GM21515 (cell line): ENCODE data around the gene FERD3L.

Experiments used
- ATAC-seq: cut with Tn5 transposase; IDR thresholded peaks from one replicate; pipeline ENCODE4 v1.9.1; 2021; ENCODE audit not compliant: unreplicated experiment

Gene FERD3L

DNA sequence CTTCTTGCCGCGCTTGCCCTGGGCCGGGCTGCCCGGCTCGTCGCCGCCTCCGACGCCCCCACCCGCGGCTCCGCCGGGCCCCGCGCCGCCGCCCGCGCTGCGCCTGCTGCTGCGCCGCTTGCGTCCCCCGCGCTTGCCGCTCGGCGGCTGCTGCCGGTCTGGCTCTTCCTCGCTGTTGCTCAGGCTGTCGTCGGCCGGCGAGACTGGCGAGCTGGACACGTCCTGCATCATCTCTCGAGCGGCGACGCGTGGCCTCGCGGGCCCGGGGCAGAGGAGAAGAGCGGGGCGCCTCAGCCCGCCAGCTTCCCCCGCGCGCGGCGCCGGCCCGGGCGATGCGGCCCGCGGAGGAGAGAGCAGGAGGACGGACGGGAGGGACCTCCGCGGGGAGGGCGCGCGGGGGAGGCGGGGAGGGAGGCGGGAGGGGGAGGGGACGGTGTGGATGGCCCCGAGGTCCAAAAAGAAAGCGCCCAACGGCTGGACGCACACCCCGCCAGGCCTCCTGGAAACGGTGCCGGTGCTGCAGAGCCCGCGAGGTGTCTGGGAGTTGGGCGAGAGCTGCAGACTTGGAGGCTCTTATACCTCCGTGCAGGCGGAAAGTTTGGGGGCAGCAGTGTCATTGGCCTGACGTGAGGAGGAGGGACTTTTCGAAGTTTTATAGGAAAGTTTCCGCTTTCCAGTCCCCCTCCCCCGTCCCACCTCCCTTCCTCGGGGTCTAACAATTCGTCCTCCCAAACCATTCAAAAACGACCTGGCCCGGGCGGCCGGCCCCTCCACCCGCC, 27.9 kb downstream of the FERD3L start, which contains the start of gene TWIST1:
TWIST1 (minus strand) TSS at position 546 of the 779 bp plus-strand sequence; CDS start at position 231, 315 bp downstream.
- ATAC-seq, result no peak

DNA sequence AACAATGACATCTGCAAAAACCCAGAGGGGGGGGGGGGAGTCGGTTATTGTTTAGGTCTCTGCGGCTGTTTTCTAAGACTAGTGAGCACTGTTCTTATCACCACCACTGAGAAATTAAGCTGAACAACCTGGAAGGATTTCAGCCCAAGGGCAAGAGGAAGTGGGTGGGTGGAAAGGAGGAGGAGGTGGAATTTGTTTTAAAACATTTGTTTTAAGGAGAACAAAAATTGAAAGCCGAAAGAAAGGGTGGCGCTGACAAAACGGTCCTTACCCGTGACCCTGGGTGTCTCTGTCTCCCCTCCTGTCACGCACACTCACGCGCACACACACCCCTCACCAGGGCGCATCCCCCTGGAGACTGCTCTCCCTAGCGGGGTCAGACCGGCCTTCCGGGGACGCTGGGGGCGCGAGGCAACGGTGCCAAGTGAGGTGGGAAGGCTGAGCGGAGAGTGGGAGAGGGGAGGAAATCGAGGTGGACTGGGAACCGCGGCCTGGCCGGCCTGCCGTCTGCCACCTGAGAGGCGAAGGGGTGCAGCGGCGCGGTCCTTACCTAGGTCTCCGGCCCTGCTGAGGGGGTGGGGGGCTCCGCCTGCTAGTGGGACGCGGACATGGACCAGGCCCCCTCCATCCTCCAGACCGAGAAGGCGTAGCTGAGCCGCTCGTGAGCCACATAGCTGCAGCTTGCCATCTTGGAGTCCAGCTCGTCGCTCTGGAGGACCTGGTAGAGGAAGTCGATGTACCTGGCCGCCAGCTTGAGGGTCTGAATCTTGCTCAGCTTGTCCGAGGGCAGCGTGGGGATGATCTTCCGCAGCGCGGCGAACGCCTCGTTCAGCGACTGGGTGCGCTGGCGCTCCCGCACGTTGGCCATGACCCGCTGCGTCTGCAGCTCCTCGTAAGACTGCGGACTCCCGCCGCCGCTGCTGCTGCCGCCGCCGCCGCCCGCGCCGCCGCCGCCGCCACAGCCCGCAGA, 28.8 kb downstream of the FERD3L start:
- ATAC-seq, result no peak

GRCh38 chr7:19114551-19114855, 30.7 kb downstream of the FERD3L start:
- ATAC-seq, result no peak

- ATAC-seq, result no peak
Observed at GRCh38 chr7:19113855-19114550, 31.2 kb downstream of the FERD3L start.

GRCh38 chr7:19113002-19113350, 32.2 kb downstream of the FERD3L start:
- no peak for ATAC-seq

- no peak for ATAC-seq
Observed at GRCh38 chr7:19112274-19113001, 32.8 kb downstream of the FERD3L start.

DNA sequence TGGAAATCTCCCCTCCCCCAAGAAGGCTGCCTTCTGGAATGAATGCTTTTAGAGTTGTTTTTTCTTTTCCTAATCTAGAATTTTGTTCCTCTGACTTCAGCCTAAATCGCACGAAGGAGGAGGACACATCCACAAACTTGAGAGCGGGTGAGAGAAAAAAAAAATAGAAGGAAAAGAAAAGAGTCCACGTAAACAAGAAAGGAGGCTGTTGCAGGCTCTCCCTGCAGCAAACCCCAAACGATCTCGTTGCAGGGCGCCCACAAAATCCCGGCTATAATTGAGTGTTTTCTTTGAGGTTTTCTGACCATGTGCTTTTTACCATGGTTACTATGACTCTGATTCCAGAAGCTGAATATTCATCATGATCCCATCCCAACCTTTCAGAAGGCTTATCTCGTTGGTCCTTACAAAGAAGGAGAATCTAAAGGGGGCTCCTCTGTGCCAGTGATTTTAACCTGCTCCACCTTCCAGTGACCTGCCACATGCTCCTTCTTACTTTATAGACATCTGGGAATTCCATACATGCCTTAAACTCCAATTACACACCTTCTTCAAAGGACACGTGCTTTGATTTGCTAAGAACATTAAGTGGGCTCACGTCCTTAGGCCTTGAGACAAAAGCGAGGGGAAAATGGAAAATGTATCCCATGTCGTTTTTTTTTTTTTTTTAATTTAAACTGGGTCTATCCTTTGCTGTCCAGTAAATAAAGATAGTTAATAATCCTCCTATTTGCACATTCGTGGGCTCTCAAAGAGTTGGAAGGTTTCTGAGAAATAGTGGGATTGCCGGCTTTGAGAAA, 33.5 kb downstream of the FERD3L start:
- no peak for ATAC-seq

- no peak for ATAC-seq
Observed at GRCh38 chr7:19110776-19111175, 34.4 kb downstream of the FERD3L start.

DNA sequence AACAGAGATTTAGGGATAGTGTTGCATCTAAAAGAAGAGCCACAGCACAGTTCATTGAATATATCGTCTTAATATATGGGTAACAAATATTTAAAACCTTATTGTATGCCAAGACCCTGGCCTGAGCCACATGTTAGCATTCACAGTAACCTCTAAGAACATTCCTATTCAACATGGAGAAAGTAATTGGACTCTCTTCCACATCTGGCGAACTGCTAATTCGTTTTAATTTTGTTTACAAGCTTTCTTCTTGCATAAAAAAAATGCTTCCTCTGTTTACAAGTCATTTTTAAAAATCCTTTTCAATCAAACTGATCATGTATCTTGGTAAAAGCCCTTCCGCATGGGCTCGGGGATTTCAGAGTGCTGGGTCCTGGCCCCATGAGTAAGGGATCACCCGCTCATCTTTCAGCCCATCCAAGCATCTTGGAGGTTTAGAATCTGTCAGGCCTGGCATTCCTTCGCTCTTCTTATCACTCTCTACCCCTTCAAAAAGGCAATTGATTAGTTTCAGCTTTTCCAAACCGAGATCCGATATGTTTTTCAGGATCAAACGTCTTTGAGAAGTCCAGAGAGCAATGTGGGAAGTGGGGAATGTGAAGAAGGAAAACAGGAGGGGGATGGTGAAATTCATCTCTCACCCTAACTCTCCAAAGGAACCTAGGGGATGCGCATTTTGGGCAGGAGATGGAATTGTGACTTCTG, 35.0 kb downstream of the FERD3L start:
- no peak for ATAC-seq

DNA sequence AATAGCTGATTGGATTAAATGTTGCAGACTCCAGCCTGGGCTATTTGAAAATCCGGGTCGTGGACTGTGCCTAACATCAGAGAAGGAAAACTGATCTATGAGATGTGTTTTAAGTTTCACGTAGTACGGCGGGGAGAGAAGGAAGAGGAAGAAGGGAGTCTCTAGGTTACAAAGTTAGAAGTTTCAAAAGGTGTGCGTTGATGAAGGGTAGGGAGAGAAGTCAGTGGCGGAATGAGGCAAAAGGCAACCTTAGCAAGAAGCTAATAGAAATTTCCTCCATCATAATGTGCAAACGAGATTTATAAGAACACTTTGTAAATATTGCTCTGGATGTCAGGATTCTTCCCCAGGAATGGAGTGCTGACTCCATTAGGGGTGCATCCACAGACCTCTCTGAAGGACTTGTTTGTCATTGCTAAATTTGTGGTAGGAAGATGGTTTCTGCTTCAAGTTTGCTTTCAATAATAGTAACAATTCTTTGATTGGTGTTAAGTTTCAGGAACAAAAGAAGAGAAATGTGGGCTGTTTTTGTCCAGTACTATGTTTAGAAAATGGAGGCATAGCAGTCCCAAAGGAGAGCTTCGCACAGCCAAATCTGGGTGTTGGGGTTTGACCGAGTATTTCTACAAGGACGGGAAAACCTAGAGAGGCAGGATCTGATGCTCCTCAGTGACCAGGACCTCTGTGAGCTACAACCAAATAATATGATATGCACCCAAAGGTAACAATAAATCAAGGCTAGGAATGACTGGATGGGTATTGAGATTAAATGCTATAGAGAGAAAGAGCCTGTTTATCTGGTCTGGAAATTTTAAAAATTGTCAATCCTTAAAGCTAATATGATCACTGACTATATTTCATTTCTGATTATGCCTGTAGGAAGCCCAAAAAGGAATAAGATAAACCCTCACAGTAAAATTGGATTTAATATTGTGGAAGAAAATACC, 35.9 kb downstream of the FERD3L start:
- no peak for ATAC-seq

- ATAC-seq, result no peak
Observed at GRCh38 chr7:19107356-19108146, 37.7 kb downstream of the FERD3L start.

- ATAC-seq, result no peak
Observed at GRCh38 chr7:19107081-19107355, 38.2 kb downstream of the FERD3L start.

GRCh38 chr7:19106241-19107080, 38.8 kb downstream of the FERD3L start:
- no peak for ATAC-seq

- ATAC-seq, result no peak
Observed at GRCh38 chr7:19105546-19105945, 39.7 kb downstream of the FERD3L start.

GRCh38 chr7:19104811-19105210, 40.4 kb downstream of the FERD3L start:
- ATAC-seq, result no peak

GRCh38 chr7:19102884-19103283, 42.3 kb downstream of the FERD3L start:
- ATAC-seq, result no peak

DNA sequence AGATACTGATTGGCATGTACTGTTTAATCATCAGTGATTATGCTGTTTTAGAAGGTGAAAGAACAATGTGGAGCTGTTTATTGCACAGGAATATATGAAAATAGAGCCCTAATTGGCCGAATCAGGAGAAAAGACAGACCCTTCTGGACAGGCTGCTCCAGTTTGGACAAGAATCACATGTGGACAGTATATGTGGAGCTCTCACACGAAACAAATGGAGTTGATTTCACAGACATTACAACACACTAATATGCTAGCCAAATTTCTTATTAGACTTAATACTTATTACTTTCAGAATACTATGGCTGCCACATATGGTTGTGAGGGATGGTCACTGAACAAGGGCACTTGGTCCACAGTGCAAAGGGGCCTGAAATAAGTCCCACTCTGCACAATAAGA, 43.3 kb downstream of the FERD3L start:
- no peak for ATAC-seq
